HepG2 (cell line): ENCODE results near the gene C22orf31. TPM values are rescaled to one million over a fixed set of nuclear protein-coding genes. Genes with fewer than 3 reads are reported as not detected.

ENCODE experiments used
- GABPA ChIP-seq, 2 experiments: IDR thresholded peaks; 2 replicates each; pipeline ENCODE4 v1.6.1; 2011 to 2016; ENCODE audit warnings: low read depth in 2 of 2, low read length in 1 of 2, missing biosample characterization in 1 of 2, missing genetic modification characterization in 1 of 2
- HIVEP1 ChIP-seq: sonication (generic); formaldehyde crosslinking; IDR thresholded peaks from 2 replicates; pipeline ENCODE4 v1.4.0; 2020; ENCODE audit warnings: mild to moderate bottlenecking, missing genetic modification reagents
- KMT2B ChIP-seq: IDR thresholded peaks from 2 replicates; pipeline ENCODE4 v1.6.1; 2016; ENCODE audit warnings: missing genetic modification reagents, missing compliant biosample characterization
- PBX3 ChIP-seq: sonication (generic); formaldehyde crosslinking; IDR thresholded peaks from 2 replicates; pipeline ENCODE4 v1.8.1; 2023; ENCODE audit warnings: missing genetic modification reagents, inconsistent platforms, borderline replicate concordance
- SMAD3 ChIP-seq: sonication (generic); formaldehyde crosslinking; IDR thresholded peaks from 2 replicates; pipeline ENCODE4 v1.4.0; 2020; ENCODE audit warnings: missing genetic modification reagents
- TBX3 ChIP-seq: fragments of 450-650 bp; IDR thresholded peaks from 2 replicates; pipeline ENCODE4 v1.6.1; 2017; ENCODE audit warnings: antibody characterized with exemption, mild to moderate bottlenecking, inconsistent platforms, borderline replicate concordance
- XRCC5 ChIP-seq: fragments of 200-400 bp; formaldehyde crosslinking; optimal IDR thresholded peaks from 2 replicates; pipeline ENCODE3; 2017; ENCODE audit warnings: mild to moderate bottlenecking, low read length
- ZNF235 ChIP-seq: sonication (generic); formaldehyde crosslinking; IDR thresholded peaks from 2 replicates; pipeline ENCODE4 v1.8.1; 2023; ENCODE audit warnings: mild to moderate bottlenecking, missing genetic modification reagents, borderline replicate concordance
- ZNF558 ChIP-seq: sonication (generic); formaldehyde crosslinking; IDR thresholded peaks from 2 replicates; pipeline ENCODE4 v1.9.0; 2022; ENCODE audit warnings: mild to moderate bottlenecking, missing genetic modification reagents, borderline replicate concordance
- ZNF570 ChIP-seq: sonication (generic); formaldehyde crosslinking; IDR thresholded peaks from 2 replicates; pipeline ENCODE4 v1.4.0; 2020; ENCODE audit warnings: mild to moderate bottlenecking, missing genetic modification reagents, borderline replicate concordance
- ZNF670 ChIP-seq: sonication (generic); formaldehyde crosslinking; IDR thresholded peaks from 2 replicates; pipeline ENCODE4 v1.8.0; 2022; ENCODE audit warnings: mild to moderate bottlenecking, missing genetic modification reagents, borderline replicate concordance
- ZNF7 ChIP-seq: IDR thresholded peaks from 2 replicates; pipeline ENCODE4 v1.6.1; 2016; ENCODE audit warnings: missing biosample characterization, missing genetic modification reagents
- ZNF772 ChIP-seq: sonication (generic); formaldehyde crosslinking; IDR thresholded peaks from 2 replicates; pipeline ENCODE4 v1.5.0; 2020; ENCODE audit warnings: mild to moderate bottlenecking, missing genetic modification reagents
- polyA plus RNA-seq, 8 experiments: library from polyadenylated mRNA; depleted of rRNA in 3 of 8; stranded (reverse) in 7 of 8; unstranded in 1 of 8; fragments of >200 nt; fragmentation: Illumina TruSeq in 4 of 8; extraction: Trizol in 4 of 8; gene quantifications; 2 replicates each; pipeline versions ENCODE4 v1.2.1 to v1.2.3, GENCODE V29; 2011 to 2016; ENCODE audit warnings: low read depth in 4 of 8, missing spikeins in 1 of 8, mixed read lengths in 1 of 8; ENCODE audit not compliant: insufficient read depth in 1 of 8
- total RNA-seq, 5 experiments: library from RNA; depleted of rRNA; stranded (reverse); fragments of >200 nt; fragmentation: Illumina TruSeq; extraction: Trizol; gene quantifications; 2 replicates each; pipeline ENCODE4 v1.2.3, GENCODE V29; 2016; ENCODE audit warnings: low read depth in 1 of 5
- TF ChIP-seq, protein P1 (sequence below): sonication (generic); formaldehyde crosslinking; IDR thresholded peaks from 2 replicates; pipeline ENCODE4 v1.5.0; 2020; ENCODE audit warnings: missing genetic modification reagents
- TF ChIP-seq, protein P2 (sequence below): sonication (generic); formaldehyde crosslinking; IDR thresholded peaks from 2 replicates; pipeline ENCODE4 v1.5.0; 2020; ENCODE audit warnings: mild to moderate bottlenecking, missing genetic modification reagents
- TF ChIP-seq, protein P3 (sequence below): IDR thresholded peaks from 2 replicates; pipeline ENCODE4 v1.6.1; 2016; ENCODE audit warnings: control low read depth
- TF ChIP-seq, protein P4 (sequence below): sonication (generic); formaldehyde crosslinking; IDR thresholded peaks from 2 replicates; pipeline ENCODE4 v1.5.1; 2020; ENCODE audit warnings: missing genetic modification reagents, mild to moderate bottlenecking, borderline replicate concordance
- TF ChIP-seq, protein P5 (sequence below): sonication (generic); formaldehyde crosslinking; IDR thresholded peaks from 2 replicates; pipeline ENCODE4 v1.5.1; 2020; ENCODE audit warnings: mild to moderate bottlenecking, moderate library complexity, missing genetic modification reagents

Gene C22orf31
- total and polyA plus RNA-seq, 2 of the 13 experiments (the other 11 are each of a cell fraction or from before 2014, with no cell fraction given), result not detected

GRCh38 chr22:29096736-29097669, 35.4 kb upstream of the C22orf31 start (continued):
- TF ChIP-seq XRCC5, result peak; percentile 13
- TF ChIP-seq ZNF670, result 0 out of 2 replicates have a peak, but pooled peaks have one; percentile 62
- TF ChIP-seq ZNF558 (CRISPR knock-in tag), result no peak; the same call in 1 of the 2 replicates
- TF ChIP-seq HIVEP1 (CRISPR knock-in tag), result no peak
- TF ChIP-seq GABPA (IDR thresholded peaks at IDR 0.05; ENCODE audit: low read depth, low read length), result no peak
- TF ChIP-seq GABPA (CRISPR knock-in tag; IDR thresholded peaks at IDR 0.05; ENCODE audit: low read depth), result peak; percentile 26; the same call in 1 of the 2 replicates
- TF ChIP-seq KMT2B (CRISPR knock-in tag), result no peak
- peak; percentile 61; the same call in 1 of the 2 replicates for TF ChIP-seq TBX3
- TF ChIP-seq ZNF235 (CRISPR knock-in tag), result no peak
- TF ChIP-seq, protein P1, sequence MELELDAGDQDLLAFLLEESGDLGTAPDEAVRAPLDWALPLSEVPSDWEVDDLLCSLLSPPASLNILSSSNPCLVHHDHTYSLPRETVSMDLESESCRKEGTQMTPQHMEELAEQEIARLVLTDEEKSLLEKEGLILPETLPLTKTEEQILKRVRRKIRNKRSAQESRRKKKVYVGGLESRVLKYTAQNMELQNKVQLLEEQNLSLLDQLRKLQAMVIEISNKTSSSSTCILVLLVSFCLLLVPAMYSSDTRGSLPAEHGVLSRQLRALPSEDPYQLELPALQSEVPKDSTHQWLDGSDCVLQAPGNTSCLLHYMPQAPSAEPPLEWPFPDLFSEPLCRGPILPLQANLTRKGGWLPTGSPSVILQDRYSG (CRISPR knock-in tag), result no peak
- TF ChIP-seq, protein P2, sequence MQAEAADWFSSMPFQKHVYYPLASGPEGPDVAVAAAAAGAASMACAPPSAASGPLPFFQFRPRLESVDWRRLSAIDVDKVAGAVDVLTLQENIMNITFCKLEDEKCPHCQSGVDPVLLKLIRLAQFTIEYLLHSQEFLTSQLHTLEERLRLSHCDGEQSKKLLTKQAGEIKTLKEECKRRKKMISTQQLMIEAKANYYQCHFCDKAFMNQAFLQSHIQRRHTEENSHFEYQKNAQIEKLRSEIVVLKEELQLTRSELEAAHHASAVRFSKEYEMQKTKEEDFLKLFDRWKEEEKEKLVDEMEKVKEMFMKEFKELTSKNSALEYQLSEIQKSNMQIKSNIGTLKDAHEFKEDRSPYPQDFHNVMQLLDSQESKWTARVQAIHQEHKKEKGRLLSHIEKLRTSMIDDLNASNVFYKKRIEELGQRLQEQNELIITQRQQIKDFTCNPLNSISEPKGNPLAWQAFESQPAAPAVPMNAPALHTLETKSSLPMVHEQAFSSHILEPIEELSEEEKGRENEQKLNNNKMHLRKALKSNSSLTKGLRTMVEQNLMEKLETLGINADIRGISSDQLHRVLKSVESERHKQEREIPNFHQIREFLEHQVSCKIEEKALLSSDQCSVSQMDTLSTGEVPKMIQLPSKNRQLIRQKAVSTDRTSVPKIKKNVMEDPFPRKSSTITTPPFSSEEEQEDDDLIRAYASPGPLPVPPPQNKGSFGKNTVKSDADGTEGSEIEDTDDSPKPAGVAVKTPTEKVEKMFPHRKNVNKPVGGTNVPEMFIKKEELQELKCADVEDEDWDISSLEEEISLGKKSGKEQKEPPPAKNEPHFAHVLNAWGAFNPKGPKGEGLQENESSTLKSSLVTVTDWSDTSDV (CRISPR knock-in tag), result no peak
- TF ChIP-seq, protein P3, sequence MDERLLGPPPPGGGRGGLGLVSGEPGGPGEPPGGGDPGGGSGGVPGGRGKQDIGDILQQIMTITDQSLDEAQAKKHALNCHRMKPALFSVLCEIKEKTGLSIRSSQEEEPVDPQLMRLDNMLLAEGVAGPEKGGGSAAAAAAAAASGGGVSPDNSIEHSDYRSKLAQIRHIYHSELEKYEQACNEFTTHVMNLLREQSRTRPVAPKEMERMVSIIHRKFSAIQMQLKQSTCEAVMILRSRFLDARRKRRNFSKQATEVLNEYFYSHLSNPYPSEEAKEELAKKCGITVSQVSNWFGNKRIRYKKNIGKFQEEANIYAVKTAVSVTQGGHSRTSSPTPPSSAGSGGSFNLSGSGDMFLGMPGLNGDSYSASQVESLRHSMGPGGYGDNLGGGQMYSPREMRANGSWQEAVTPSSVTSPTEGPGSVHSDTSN (CRISPR knock-in tag), result peak; percentile 41; the same call in 1 of the 2 replicates
- TF ChIP-seq ZNF7, result no peak
- no peak for TF ChIP-seq ZNF570
- TF ChIP-seq ZNF772 (CRISPR knock-in tag), result 0 out of 2 replicates have a peak, but pooled peaks have one; percentile 42
- TF ChIP-seq, protein P4, sequence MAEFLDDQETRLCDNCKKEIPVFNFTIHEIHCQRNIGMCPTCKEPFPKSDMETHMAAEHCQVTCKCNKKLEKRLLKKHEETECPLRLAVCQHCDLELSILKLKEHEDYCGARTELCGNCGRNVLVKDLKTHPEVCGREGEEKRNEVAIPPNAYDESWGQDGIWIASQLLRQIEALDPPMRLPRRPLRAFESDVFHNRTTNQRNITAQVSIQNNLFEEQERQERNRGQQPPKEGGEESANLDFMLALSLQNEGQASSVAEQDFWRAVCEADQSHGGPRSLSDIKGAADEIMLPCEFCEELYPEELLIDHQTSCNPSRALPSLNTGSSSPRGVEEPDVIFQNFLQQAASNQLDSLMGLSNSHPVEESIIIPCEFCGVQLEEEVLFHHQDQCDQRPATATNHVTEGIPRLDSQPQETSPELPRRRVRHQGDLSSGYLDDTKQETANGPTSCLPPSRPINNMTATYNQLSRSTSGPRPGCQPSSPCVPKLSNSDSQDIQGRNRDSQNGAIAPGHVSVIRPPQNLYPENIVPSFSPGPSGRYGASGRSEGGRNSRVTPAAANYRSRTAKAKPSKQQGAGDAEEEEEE, result no peak
- TF ChIP-seq PBX3 (CRISPR knock-in tag), result no peak
- peak; percentile 78 for TF ChIP-seq SMAD3 (CRISPR knock-in tag)
- TF ChIP-seq, protein P5, sequence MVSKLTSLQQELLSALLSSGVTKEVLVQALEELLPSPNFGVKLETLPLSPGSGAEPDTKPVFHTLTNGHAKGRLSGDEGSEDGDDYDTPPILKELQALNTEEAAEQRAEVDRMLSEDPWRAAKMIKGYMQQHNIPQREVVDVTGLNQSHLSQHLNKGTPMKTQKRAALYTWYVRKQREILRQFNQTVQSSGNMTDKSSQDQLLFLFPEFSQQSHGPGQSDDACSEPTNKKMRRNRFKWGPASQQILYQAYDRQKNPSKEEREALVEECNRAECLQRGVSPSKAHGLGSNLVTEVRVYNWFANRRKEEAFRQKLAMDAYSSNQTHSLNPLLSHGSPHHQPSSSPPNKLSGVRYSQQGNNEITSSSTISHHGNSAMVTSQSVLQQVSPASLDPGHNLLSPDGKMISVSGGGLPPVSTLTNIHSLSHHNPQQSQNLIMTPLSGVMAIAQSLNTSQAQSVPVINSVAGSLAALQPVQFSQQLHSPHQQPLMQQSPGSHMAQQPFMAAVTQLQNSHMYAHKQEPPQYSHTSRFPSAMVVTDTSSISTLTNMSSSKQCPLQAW (CRISPR knock-in tag), result peak; percentile 73
